ENCODE results near the gene AIFM2. TPM values are rescaled to one million over a fixed set of nuclear protein-coding genes. Genes with fewer than 3 reads are reported as not detected.
"Not testable (repeated sequence)": the region's sequence is repeated elsewhere in the genome, so short reads cannot be mapped to it uniquely, and the experiment has no call there.

The AIFM2 gene
- total and polyA plus RNA-seq, 2 donors, result 1.7 to 17.1 TPM

- 98% methylated on average over 2 of the region's 2 CpGs for WGBS
- no peak overlapping the region for H3K27ac ChIP-seq (ENCODE audit: low read depth)
- no peak for DNase-seq (ENCODE audit: extremely low spot score)
- H3K36me3 ChIP-seq (ENCODE audit: insufficient read depth), result peaks cover 1% of the 10 kb centered on the region
- no peak overlapping the region for H3K4me3 ChIP-seq (ENCODE audit: low read depth, low read length)
- H3K4me1 ChIP-seq (ENCODE audit: insufficient read depth), result peaks cover 2% of the 10 kb centered on the region
Observed at GRCh38 chr10:70162151-70162891, 29.7 kb upstream of the AIFM2 start.

- no peak for DNase-seq (ENCODE audit: extremely low spot score)
- Histone ChIP-seq H3K4me1 (ENCODE audit: insufficient read depth) (peaks cover 2% of the 10 kb centered on the region), H3K36me3 (ENCODE audit: insufficient read depth) (peaks cover 6% of the 10 kb centered on the region), H3K4me3 (ENCODE audit: low read depth, low read length) (no peak overlapping the region), H3K27ac (ENCODE audit: low read depth) (no peak overlapping the region)
- 58% methylated on average over 1 of the region's 1 CpG for WGBS
Observed at GRCh38 chr10:70160798-70161197, 28.2 kb upstream of the AIFM2 start.

- not testable (repeated sequence) for H3K4me3 ChIP-seq (ENCODE audit: low read depth, low read length); H3K4me1 ChIP-seq (ENCODE audit: insufficient read depth); DNase-seq (ENCODE audit: extremely low spot score); H3K27ac ChIP-seq (ENCODE audit: low read depth)
- H3K36me3 ChIP-seq (ENCODE audit: insufficient read depth), result peaks cover 10% of the 10 kb centered on the region
- WGBS, result 95% methylated on average over 3 of the region's 3 CpGs
Observed at GRCh38 chr10:70159366-70159765, 26.7 kb upstream of the AIFM2 start.

- H3K27ac ChIP-seq (ENCODE audit: low read depth), result no peak overlapping the region
- no peak for DNase-seq (ENCODE audit: extremely low spot score)
- no peak overlapping the region for H3K4me3 ChIP-seq (ENCODE audit: low read depth, low read length)
- H3K36me3 ChIP-seq (ENCODE audit: insufficient read depth), result peaks cover 12% of the 10 kb centered on the region
- peaks cover 2% of the 10 kb centered on the region for H3K4me1 ChIP-seq (ENCODE audit: insufficient read depth)
- WGBS, result 61% methylated on average over 2 of the region's 2 CpGs
Observed at GRCh38 chr10:70158113-70158512, 25.5 kb upstream of the AIFM2 start.

- Histone ChIP-seq H3K36me3 (ENCODE audit: insufficient read depth) (peaks cover 12% of the 10 kb centered on the region), H3K4me3 (ENCODE audit: low read depth, low read length) (no peak overlapping the region), H3K4me1 (ENCODE audit: insufficient read depth) (no peaks in the 10 kb centered on the region), H3K27ac (ENCODE audit: low read depth) (no peak overlapping the region)
- no peak for DNase-seq (ENCODE audit: extremely low spot score)
- WGBS, result 81% methylated on average over 3 of the region's 3 CpGs
Observed at GRCh38 chr10:70155255-70155838, 22.7 kb upstream of the AIFM2 start.

- Histone ChIP-seq H3K36me3 (ENCODE audit: insufficient read depth) (no peaks in the 10 kb centered on the region), H3K27ac (ENCODE audit: low read depth) (no peak overlapping the region), H3K4me3 (ENCODE audit: low read depth, low read length) (no peak overlapping the region), H3K4me1 (ENCODE audit: insufficient read depth) (no peaks in the 10 kb centered on the region)
- WGBS, result 90% methylated on average over 5 of the region's 5 CpGs
- no peak for DNase-seq (ENCODE audit: extremely low spot score)
Observed at GRCh38 chr10:70148516-70148915, 15.9 kb upstream of the AIFM2 start.

GRCh38 chr10:70147259-70147625 lies 14.6 kb upstream of the AIFM2 start:
- 16% methylated on average over 2 of the region's 2 CpGs for WGBS

GRCh38 chr10:70146489-70147258 lies 14.0 kb upstream of the AIFM2 start, which contains the start of gene TYSND1:
Gene TYSND1, minus strand, starts transcription at chr10:70146700. Its CDS starts 114 bp downstream, at chr10:70146586.
- Histone ChIP-seq H3K4me3 (ENCODE audit: low read depth, low read length) (peak within 1 kb of the TSS; percentile 61), H3K27ac (ENCODE audit: low read depth) (peak within 1 kb of the TSS; percentile 81), H3K4me1 (ENCODE audit: insufficient read depth) (no peaks in the 10 kb centered on the region), H3K36me3 (ENCODE audit: insufficient read depth) (no peaks in the 10 kb centered on the region)
- WGBS, result 1% methylated on average over 39 of the region's 39 CpGs
- peak; percentile 98 for DNase-seq (ENCODE audit: extremely low spot score)

More at GRCh38 chr10:70147259-70147625, 14.6 kb upstream of the AIFM2 start:
- no peaks in the 10 kb centered on the region for H3K4me1 ChIP-seq (ENCODE audit: insufficient read depth)
- no peak overlapping the region for H3K27ac ChIP-seq (ENCODE audit: low read depth)
- H3K36me3 ChIP-seq (ENCODE audit: insufficient read depth), result no peaks in the 10 kb centered on the region
- DNase-seq (ENCODE audit: extremely low spot score), result no peak
- H3K4me3 ChIP-seq (ENCODE audit: low read depth, low read length), result no peak overlapping the region

- under 1% methylated on average over 98 of the region's 98 CpGs for WGBS
- DNase-seq (ENCODE audit: extremely low spot score), result no peak
- H3K4me1 ChIP-seq (ENCODE audit: insufficient read depth), result no peaks in the 10 kb centered on the region
- peak overlapping the region; percentile 81 for H3K27ac ChIP-seq (ENCODE audit: low read depth)
- H3K36me3 ChIP-seq (ENCODE audit: insufficient read depth), result no peaks in the 10 kb centered on the region
- peak overlapping the region; percentile 61 for H3K4me3 ChIP-seq (ENCODE audit: low read depth, low read length)
Observed at GRCh38 chr10:70145666-70146488, 13.3 kb upstream of the AIFM2 start.

GRCh38 chr10:70145166-70145665 lies 12.6 kb upstream of the AIFM2 start:
- peak overlapping the region; percentile 81 for H3K27ac ChIP-seq (ENCODE audit: low read depth)
- WGBS, result 8% methylated on average over 28 of the region's 28 CpGs
- no peak for DNase-seq (ENCODE audit: extremely low spot score)
- no peaks in the 10 kb centered on the region for H3K4me1 ChIP-seq (ENCODE audit: insufficient read depth)
- peak overlapping the region; percentile 61 for H3K4me3 ChIP-seq (ENCODE audit: low read depth, low read length)
- no peaks in the 10 kb centered on the region for H3K36me3 ChIP-seq (ENCODE audit: insufficient read depth)

- no peak for DNase-seq (ENCODE audit: extremely low spot score)
- H3K4me1 ChIP-seq (ENCODE audit: insufficient read depth), result no peaks in the 10 kb centered on the region
- no peak overlapping the region for H3K27ac ChIP-seq (ENCODE audit: low read depth)
- no peaks in the 10 kb centered on the region for H3K36me3 ChIP-seq (ENCODE audit: insufficient read depth)
- no peak overlapping the region for H3K4me3 ChIP-seq (ENCODE audit: low read depth, low read length)
- 83% methylated on average over 18 of the region's 18 CpGs for WGBS
Observed at GRCh38 chr10:70144372-70145110, 11.9 kb upstream of the AIFM2 start.

GRCh38 chr10:70142555-70142954 lies 9.9 kb upstream of the AIFM2 start:
- no peak for DNase-seq (ENCODE audit: extremely low spot score)
- Histone ChIP-seq H3K4me3 (ENCODE audit: low read depth, low read length) (no peak overlapping the region), H3K27ac (ENCODE audit: low read depth) (no peak overlapping the region), H3K36me3 (ENCODE audit: insufficient read depth) (no peaks in the 10 kb centered on the region), H3K4me1 (ENCODE audit: insufficient read depth) (no peaks in the 10 kb centered on the region)
- WGBS, result 94% methylated on average over 10 of the region's 10 CpGs

Measured in urinary bladder (tissue), 4 donors.